ENCODE results near the gene SDF4. TPM values are rescaled to one million over a fixed set of nuclear protein-coding genes. Genes with fewer than 3 reads are reported as not detected.

The SDF4 gene
- total and polyA plus RNA-seq, 2 donors (not counting 1 experiment from before 2014, with no cell fraction given) = 127 to 133 TPM

DNA sequence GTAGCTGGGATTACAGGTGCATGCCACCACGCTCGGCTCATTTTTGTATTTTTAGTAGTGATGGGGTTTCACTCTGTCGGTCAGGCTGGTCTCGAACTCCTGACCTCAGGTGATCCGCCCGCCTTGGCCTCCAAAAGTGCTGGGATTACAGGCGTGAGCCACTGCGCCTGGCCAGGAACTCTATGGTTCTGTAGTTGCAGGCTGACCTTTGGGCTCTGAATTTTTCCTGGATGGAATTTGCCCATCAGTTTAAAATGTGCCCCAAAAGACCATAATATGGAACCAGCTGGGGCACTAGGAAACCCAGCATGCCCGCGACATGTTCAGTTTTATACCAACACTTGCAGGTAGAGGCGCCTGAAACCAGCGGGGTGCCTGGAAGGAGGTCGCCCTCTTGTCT is 46.8 kb upstream of the SDF4 start:
- Histone ChIP-seq H3K4me3 (replicated peaks in 1 of 4; ENCODE audit: control extremely low read depth in 1 of 4, insufficient read depth in 1 of 4, low read depth in 3 of 4, low read length in 4 of 4) (no peak overlapping the region), H4K20me1 (ENCODE audit: control insufficient read depth, extremely low read depth, insufficient read depth, low read length) (no peaks in the 10 kb centered on the region), H2AFZ (ENCODE audit: low read length) (no peak overlapping the region), H3K4me1 (ENCODE audit: control insufficient read depth, extremely low read depth, insufficient read depth, low read length) (peaks cover 7% of the 10 kb centered on the region), H3K9me3 (ENCODE audit: control insufficient read depth, insufficient read depth, low read depth, low read length) (no peaks in the 10 kb centered on the region), H3K27me3 (ENCODE audit: control insufficient read depth, insufficient read depth, low read length) (no peaks in the 10 kb centered on the region), H3K27ac (ENCODE audit: insufficient read depth, low read length) (no peak overlapping the region), H3K4me2 (ENCODE audit: extremely low read depth, insufficient read depth, low read length) (no peak overlapping the region), H3K9ac (ENCODE audit: insufficient read depth, low read length) (no peak overlapping the region), H3K36me3 (ENCODE audit: control insufficient read depth, insufficient read depth, low read length) (no peaks in the 10 kb centered on the region), H3K79me2 (ENCODE audit: control insufficient read depth, insufficient read depth, low read length) (no peaks in the 10 kb centered on the region)
- TF ChIP-seq EZH2 (IDR thresholded peaks at IDR 0.05; ENCODE audit: low read length, missing control alignments) = no peak
- TF ChIP-seq, protein P1, sequence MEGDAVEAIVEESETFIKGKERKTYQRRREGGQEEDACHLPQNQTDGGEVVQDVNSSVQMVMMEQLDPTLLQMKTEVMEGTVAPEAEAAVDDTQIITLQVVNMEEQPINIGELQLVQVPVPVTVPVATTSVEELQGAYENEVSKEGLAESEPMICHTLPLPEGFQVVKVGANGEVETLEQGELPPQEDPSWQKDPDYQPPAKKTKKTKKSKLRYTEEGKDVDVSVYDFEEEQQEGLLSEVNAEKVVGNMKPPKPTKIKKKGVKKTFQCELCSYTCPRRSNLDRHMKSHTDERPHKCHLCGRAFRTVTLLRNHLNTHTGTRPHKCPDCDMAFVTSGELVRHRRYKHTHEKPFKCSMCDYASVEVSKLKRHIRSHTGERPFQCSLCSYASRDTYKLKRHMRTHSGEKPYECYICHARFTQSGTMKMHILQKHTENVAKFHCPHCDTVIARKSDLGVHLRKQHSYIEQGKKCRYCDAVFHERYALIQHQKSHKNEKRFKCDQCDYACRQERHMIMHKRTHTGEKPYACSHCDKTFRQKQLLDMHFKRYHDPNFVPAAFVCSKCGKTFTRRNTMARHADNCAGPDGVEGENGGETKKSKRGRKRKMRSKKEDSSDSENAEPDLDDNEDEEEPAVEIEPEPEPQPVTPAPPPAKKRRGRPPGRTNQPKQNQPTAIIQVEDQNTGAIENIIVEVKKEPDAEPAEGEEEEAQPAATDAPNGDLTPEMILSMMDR (conservative IDR thresholded peaks at IDR 0.05 in 1 of 2, IDR thresholded peaks at IDR 0.05 in 1 of 2; ENCODE audit: low read depth in 1 of 2, low read length in 2 of 2) = no peak
- DNase-seq (ENCODE audit: low read depth in 2 of 2) = no peak

DNA sequence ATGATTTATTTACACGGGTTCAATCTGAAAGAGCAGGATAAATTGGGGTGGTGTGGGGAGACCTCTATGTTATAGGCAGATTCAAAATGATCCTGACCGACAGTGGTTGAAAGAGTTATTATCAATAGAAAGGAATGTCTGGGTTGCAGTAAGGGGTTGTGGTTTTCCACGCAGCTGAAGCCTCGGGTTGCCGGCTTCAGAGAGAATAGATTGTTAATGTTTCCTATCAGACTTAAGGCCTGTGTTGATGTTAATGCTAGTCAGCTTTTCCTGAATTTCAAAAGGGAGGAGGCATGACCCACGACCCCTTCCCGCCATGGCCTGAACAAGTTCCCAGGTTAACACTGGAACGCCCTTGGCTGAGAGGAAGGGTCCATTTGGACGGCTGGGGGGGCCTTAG is 44.0 kb upstream of the SDF4 start:
- H3K4me3 ChIP-seq (replicated peaks in 1 of 4; ENCODE audit: control extremely low read depth in 1 of 4, insufficient read depth in 1 of 4, low read depth in 3 of 4, low read length in 4 of 4) = no peak overlapping the region
- H3K79me2 ChIP-seq (ENCODE audit: control insufficient read depth, insufficient read depth, low read length) = peaks cover 27% of the 10 kb centered on the region
- no peak overlapping the region for H3K9ac ChIP-seq (ENCODE audit: insufficient read depth, low read length)
- H3K27me3 ChIP-seq (ENCODE audit: control insufficient read depth, insufficient read depth, low read length) = no peaks in the 10 kb centered on the region
- peaks cover 14% of the 10 kb centered on the region for H3K4me1 ChIP-seq (ENCODE audit: control insufficient read depth, extremely low read depth, insufficient read depth, low read length)
- H4K20me1 ChIP-seq (ENCODE audit: control insufficient read depth, extremely low read depth, insufficient read depth, low read length) = no peaks in the 10 kb centered on the region
- H3K27ac ChIP-seq (ENCODE audit: insufficient read depth, low read length) = no peak overlapping the region
- TF ChIP-seq, protein P1 (conservative IDR thresholded peaks at IDR 0.05 in 1 of 2, IDR thresholded peaks at IDR 0.05 in 1 of 2; ENCODE audit: low read depth in 1 of 2, low read length in 2 of 2) = no peak
- TF ChIP-seq EZH2 (IDR thresholded peaks at IDR 0.05; ENCODE audit: low read length, missing control alignments) = no peak
- H3K4me2 ChIP-seq (ENCODE audit: extremely low read depth, insufficient read depth, low read length) = no peak overlapping the region
- peak in 1 of 2 donors; percentile 74 for DNase-seq (ENCODE audit: low read depth in 2 of 2)
- no peaks in the 10 kb centered on the region for H3K9me3 ChIP-seq (ENCODE audit: control insufficient read depth, insufficient read depth, low read depth, low read length)
- no peak overlapping the region for H2AFZ ChIP-seq (ENCODE audit: low read length)
- no peaks in the 10 kb centered on the region for H3K36me3 ChIP-seq (ENCODE audit: control insufficient read depth, insufficient read depth, low read length)

DNA sequence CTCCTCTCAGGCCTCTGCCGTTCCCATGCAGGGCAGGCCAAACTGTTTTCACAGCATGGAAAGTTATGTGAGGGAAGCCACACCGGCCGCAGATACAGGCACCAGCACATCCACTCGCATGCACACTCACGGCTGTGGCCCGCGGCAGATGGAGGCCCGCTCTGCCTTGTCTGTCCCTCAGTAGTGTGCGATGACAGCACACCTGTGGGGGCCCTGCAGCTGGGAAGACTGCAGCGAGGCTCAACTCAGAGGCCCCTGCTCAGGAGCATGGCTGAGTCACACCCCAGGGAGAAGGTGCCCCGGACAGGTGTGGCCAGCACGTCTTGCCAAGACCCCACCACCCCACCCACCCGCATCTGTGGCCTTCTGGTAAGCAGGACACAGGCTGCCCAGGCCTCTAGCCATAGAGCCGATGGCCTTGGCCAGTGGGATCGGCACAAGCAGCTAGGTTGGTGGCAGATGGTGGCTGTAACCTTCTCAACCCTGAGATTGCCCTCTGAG is 43.2 kb upstream of the SDF4 start:
- no peaks in the 10 kb centered on the region for H3K36me3 ChIP-seq (ENCODE audit: control insufficient read depth, insufficient read depth, low read length)
- H3K4me2 ChIP-seq (ENCODE audit: extremely low read depth, insufficient read depth, low read length) = peak overlapping the region; percentile 87
- no peaks in the 10 kb centered on the region for H3K9me3 ChIP-seq (ENCODE audit: control insufficient read depth, insufficient read depth, low read depth, low read length)
- H3K4me3 ChIP-seq (replicated peaks in 1 of 4; ENCODE audit: control extremely low read depth in 1 of 4, insufficient read depth in 1 of 4, low read depth in 3 of 4, low read length in 4 of 4) = peak overlapping the region in 2 of 4 experiments; percentile 71 to 82
- H2AFZ ChIP-seq (ENCODE audit: low read length) = no peak overlapping the region
- DNase-seq (ENCODE audit: low read depth in 2 of 2) = no peak
- no peak for TF ChIP-seq EZH2 (IDR thresholded peaks at IDR 0.05; ENCODE audit: low read length, missing control alignments)
- TF ChIP-seq, protein P1 (conservative IDR thresholded peaks at IDR 0.05 in 1 of 2, IDR thresholded peaks at IDR 0.05 in 1 of 2; ENCODE audit: low read depth in 1 of 2, low read length in 2 of 2) = no peak
- H3K79me2 ChIP-seq (ENCODE audit: control insufficient read depth, insufficient read depth, low read length) = peaks cover 35% of the 10 kb centered on the region
- peak overlapping the region; percentile 82 for H3K9ac ChIP-seq (ENCODE audit: insufficient read depth, low read length)
- H3K4me1 ChIP-seq (ENCODE audit: control insufficient read depth, extremely low read depth, insufficient read depth, low read length) = peaks cover 20% of the 10 kb centered on the region
- H3K27me3 ChIP-seq (ENCODE audit: control insufficient read depth, insufficient read depth, low read length) = no peaks in the 10 kb centered on the region
- H4K20me1 ChIP-seq (ENCODE audit: control insufficient read depth, extremely low read depth, insufficient read depth, low read length) = no peaks in the 10 kb centered on the region
- peak overlapping the region; percentile 73 for H3K27ac ChIP-seq (ENCODE audit: insufficient read depth, low read length)

All from fibroblast of lung (primary cell).